Measurements from ENCODE around the gene ARHGEF19. TPM values are rescaled to one million over a fixed set of nuclear protein-coding genes. Genes with fewer than 3 reads are reported as not detected.

ARHGEF19 gene
- total and polyA plus RNA-seq, 11 donors, result 0.97 to 3.8 (median 2.3) TPM

DNA sequence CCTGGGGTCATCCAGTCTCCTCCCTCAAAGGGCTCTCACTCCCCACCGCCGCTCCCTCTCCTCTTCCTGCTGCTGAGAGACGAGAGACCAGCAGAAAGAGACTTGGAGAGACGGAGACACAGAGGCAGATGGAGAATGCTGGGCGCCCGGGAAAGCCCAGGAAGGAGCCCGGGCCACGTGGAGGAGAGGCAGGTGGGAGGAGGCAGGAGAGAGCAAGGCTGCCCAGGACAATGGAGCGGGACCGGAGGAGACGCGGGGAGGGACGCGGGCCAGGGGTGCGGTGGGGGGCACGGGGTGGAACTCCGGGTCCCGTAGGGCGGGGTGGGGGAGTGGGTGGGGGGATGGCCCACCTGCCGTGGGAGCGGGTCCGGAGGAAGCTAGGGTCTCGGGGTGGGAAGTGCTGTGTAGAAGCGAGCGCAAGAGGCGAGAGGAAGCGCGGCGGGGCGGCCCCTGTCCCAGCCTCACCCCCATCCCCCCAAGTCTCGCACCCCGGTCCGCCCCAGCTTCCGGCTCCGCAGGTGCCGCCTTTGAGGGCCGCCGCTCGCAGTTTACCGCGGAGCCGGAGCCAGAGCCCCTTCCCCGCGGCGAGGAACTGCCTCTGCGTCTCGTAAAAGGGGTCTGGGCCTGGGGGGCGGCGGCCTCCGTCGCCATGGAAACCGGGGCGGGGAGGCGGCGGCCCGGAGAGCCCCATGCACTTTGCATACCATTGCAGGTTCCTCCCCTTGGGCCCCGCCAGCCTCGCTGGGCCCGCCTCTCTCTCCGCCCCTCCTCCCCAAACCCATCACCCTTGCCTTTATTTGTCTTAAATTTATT lies 44.9 kb downstream of the ARHGEF19 start:
- Histone ChIP-seq H3K4me1 (peaks cover 0 to 27% (median 16%) of the 10 kb centered on the region in 12 donors), H3K4me3 (peak overlapping the region in 11 of 12 donors; percentile 41 to 70 (median 57)), H3K9me3 (no peaks in the 10 kb centered on the region), H3K36me3 (no peaks in the 10 kb centered on the region), H3K27me3 (peaks cover 0 to 8% (median 0%) of the 10 kb centered on the region in 9 donors), H3K27ac (no peak overlapping the region)
- peak in 1 of 5 donors; percentile 57 for DNase-seq
- WGBS, 4 donors, result 5 to 7% (median 6%) methylated on average over 28 to 60 of the region's 60 CpGs
- ATAC-seq, result peak in 3 of 4 donors; percentile 59 to 65 (median 60)
- TF ChIP-seq POLR2A (IDR thresholded peaks at IDR 0.05), result no peak
- TF ChIP-seq, protein P1, sequence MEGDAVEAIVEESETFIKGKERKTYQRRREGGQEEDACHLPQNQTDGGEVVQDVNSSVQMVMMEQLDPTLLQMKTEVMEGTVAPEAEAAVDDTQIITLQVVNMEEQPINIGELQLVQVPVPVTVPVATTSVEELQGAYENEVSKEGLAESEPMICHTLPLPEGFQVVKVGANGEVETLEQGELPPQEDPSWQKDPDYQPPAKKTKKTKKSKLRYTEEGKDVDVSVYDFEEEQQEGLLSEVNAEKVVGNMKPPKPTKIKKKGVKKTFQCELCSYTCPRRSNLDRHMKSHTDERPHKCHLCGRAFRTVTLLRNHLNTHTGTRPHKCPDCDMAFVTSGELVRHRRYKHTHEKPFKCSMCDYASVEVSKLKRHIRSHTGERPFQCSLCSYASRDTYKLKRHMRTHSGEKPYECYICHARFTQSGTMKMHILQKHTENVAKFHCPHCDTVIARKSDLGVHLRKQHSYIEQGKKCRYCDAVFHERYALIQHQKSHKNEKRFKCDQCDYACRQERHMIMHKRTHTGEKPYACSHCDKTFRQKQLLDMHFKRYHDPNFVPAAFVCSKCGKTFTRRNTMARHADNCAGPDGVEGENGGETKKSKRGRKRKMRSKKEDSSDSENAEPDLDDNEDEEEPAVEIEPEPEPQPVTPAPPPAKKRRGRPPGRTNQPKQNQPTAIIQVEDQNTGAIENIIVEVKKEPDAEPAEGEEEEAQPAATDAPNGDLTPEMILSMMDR (IDR thresholded peaks at IDR 0.05), result no peak
- intact Hi-C loops (cut with DNase I), result no loop called here

DNA sequence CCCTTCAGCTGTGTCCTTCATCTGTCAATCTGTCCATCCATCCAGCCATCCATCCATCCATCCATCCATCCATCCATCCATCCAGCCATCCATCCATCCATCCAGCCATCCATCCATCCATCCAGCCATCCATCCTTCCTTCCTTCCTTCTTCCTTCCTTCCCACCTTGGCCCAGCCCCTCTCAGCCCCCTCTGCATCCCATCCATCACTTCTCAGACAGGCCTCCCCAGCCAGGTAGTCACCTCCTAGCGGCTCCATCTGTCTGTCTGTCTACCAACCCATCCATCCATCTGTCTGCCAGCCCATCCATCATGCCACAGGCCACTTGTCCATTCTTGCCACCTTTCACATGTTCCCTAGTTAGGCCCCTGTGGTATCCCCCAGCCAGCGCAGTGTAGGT lies 46.3 kb downstream of the ARHGEF19 start:
- WGBS, 4 donors, result 46 to 50% (median 49%) methylated on average over 2 of the region's 2 CpGs
- DNase-seq, result no peak
- TF ChIP-seq, protein P1 (IDR thresholded peaks at IDR 0.05), result no peak
- no peak for TF ChIP-seq POLR2A (IDR thresholded peaks at IDR 0.05)
- no peaks in the 10 kb centered on the region for H3K36me3 ChIP-seq
- intact Hi-C loops (cut with DNase I), result no loop called here
- H3K27me3 ChIP-seq, result peaks cover 0 to 12% (median 0%) of the 10 kb centered on the region in 9 donors
- peaks cover 0 to 31% (median 16%) of the 10 kb centered on the region in 12 donors for H3K4me1 ChIP-seq
- H3K4me3 ChIP-seq, result no peak overlapping the region
- H3K27ac ChIP-seq, result no peak overlapping the region
- H3K9me3 ChIP-seq, result no peaks in the 10 kb centered on the region
- no peak for ATAC-seq

DNA sequence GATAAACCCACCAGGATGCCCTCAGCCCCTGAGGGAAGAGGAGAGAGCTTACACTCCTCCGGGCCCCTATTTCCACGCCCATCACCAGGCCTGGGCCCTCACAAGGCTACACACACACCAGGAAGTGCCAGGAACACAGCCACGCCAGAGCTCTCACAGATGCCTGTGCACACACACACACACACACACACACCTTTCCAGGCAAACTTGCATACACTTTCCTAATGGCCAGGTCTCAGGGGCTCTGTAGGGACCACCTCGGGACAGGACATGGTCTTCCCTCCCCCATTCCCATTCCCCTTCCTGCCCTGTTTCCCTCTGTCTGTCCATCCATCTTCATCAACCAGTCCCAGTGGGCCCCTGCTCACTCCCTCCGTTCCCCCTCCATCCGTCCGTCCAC lies 46.9 kb downstream of the ARHGEF19 start:
- H3K36me3 ChIP-seq, result no peaks in the 10 kb centered on the region
- H3K27me3 ChIP-seq, result peaks cover 0 to 12% (median 0%) of the 10 kb centered on the region in 9 donors
- ATAC-seq (peak in 2 of 4 donors; percentile 27 to 30), DNase-seq (no peak)
- H3K9me3 ChIP-seq, result no peaks in the 10 kb centered on the region
- intact Hi-C loops (cut with DNase I), result no loop called here
- no peak overlapping the region for H3K4me3 ChIP-seq
- H3K27ac ChIP-seq, result peak overlapping the region in 4 of 12 donors; percentile 15 to 62 (median 40)
- 72 to 82% (median 76%) methylated on average over 7 of the region's 7 CpGs for WGBS, 4 donors
- H3K4me1 ChIP-seq, result peaks cover 0 to 31% (median 16%) of the 10 kb centered on the region in 12 donors
- TF ChIP-seq, protein P1 (IDR thresholded peaks at IDR 0.05), result no peak
- no peak for TF ChIP-seq POLR2A (IDR thresholded peaks at IDR 0.05)

- DNase-seq, result peak in 2 of 5 donors; percentile 75 to 80
- H3K27ac ChIP-seq, result peak overlapping the region in 4 of 12 donors; percentile 15 to 62 (median 40)
Measured at GRCh38 chr1:16165073-16165364, 47.4 kb downstream of the ARHGEF19 start.

More at GRCh38 chr1:16165073-16165364, 47.4 kb downstream of the ARHGEF19 start:
- intact Hi-C loops (cut with DNase I), result no loop called here
- H3K9me3 ChIP-seq, result no peaks in the 10 kb centered on the region
- TF ChIP-seq, protein P1 (IDR thresholded peaks at IDR 0.05), result no peak
- TF ChIP-seq POLR2A (IDR thresholded peaks at IDR 0.05), result no peak
- peaks cover 0 to 31% (median 16%) of the 10 kb centered on the region in 12 donors for H3K4me1 ChIP-seq
- WGBS, 4 donors, result 24 to 29% (median 26%) methylated on average over 5 of the region's 5 CpGs
- no peak overlapping the region for H3K4me3 ChIP-seq
- no peaks in the 10 kb centered on the region for H3K36me3 ChIP-seq
- peak in 2 of 4 donors; percentile 25 to 54 for ATAC-seq
- peaks cover 0 to 12% (median 0%) of the 10 kb centered on the region in 9 donors for H3K27me3 ChIP-seq

Data from heart left ventricle (tissue), 16 donors.